GM06990 (cell line): ENCODE measurements around the gene SYNDIG1.

Experiments
- DNase-seq: peaks from one replicate; pipeline ENCODE4 v3.0.0-alpha.2; 2011; ENCODE audit not compliant: insufficient read length; ENCODE audit errors: extremely low read depth
- H3K27me3 ChIP-seq: replicated peaks from 2 replicates; pipeline ENCODE4 v1.6.0; 2011; ENCODE audit warnings: low read length; ENCODE audit not compliant: control insufficient read depth, insufficient read depth
- H3K36me3 ChIP-seq: 2 replicates; pipeline ENCODE4 v1.5.1; 2011; ENCODE audit warnings: low read length; ENCODE audit not compliant: control insufficient read depth, insufficient read depth
- H3K4me3 ChIP-seq: replicated peaks from 2 replicates; pipeline ENCODE4 v1.5.1; 2011; ENCODE audit warnings: low read depth, mild to moderate bottlenecking, control low read depth, low read length
- CTCF ChIP-seq: IDR thresholded peaks from 2 replicates; pipeline ENCODE4 v1.5.1; 2011; ENCODE audit warnings: low read length, control low read depth, mild to moderate bottlenecking, inconsistent platforms; ENCODE audit not compliant: insufficient read depth, poor library complexity, severe bottlenecking

Gene SYNDIG1

GRCh38 chr20:24577271-24577909 is 108.0 kb downstream of the SYNDIG1 start:
- Histone ChIP-seq H3K4me3 (no peak overlapping the region), H3K27me3 (no peaks in the 10 kb centered on the region), H3K36me3 (no peaks in the 10 kb centered on the region)
- no peak for DNase-seq
- TF ChIP-seq CTCF, result no peak

GRCh38 chr20:24578567-24579415 is 109.4 kb downstream of the SYNDIG1 start:
- H3K27me3 ChIP-seq, result no peaks in the 10 kb centered on the region
- no peak for DNase-seq
- no peak overlapping the region for H3K4me3 ChIP-seq
- no peak for TF ChIP-seq CTCF
- no peaks in the 10 kb centered on the region for H3K36me3 ChIP-seq

GRCh38 chr20:24579475-24579874 is 110.0 kb downstream of the SYNDIG1 start:
- H3K36me3 ChIP-seq, result no peaks in the 10 kb centered on the region
- no peaks in the 10 kb centered on the region for H3K27me3 ChIP-seq
- no peak for DNase-seq
- TF ChIP-seq CTCF, result no peak
- H3K4me3 ChIP-seq, result no peak overlapping the region

DNA sequence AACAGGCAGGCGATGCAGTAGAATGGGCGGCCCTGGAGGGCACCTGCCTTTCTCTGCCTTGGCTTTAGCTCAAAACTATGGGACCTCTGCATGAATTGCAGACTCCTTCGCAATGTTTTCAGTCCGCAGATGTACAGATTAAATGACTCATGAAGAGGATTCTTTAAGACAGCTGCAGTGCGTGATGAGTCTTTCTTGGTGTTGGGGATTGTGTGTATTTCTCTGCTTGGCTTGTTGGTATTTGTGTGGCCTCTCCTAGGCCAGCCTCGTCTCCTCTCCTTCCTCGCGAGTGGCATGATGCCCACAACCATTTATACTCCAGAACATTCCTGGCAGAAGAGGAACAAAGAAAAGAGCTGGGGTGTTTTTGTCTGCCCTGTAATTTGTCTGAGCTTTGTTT is 110.6 kb downstream of the SYNDIG1 start:
- Histone ChIP-seq H3K4me3 (no peak overlapping the region), H3K36me3 (no peaks in the 10 kb centered on the region), H3K27me3 (no peaks in the 10 kb centered on the region)
- no peak for DNase-seq
- TF ChIP-seq CTCF, result no peak

GRCh38 chr20:24580855-24581254 is 111.4 kb downstream of the SYNDIG1 start:
- no peak for TF ChIP-seq CTCF
- Histone ChIP-seq H3K27me3 (peaks cover 2% of the 10 kb centered on the region), H3K4me3 (no peak overlapping the region), H3K36me3 (no peaks in the 10 kb centered on the region)
- no peak for DNase-seq
